NOMO-1 treated with dmso at 0.1 percent for 144 hours (cell line): ENCODE measurements around the gene RUBCN.

Experiments
- DNase-seq: peaks from one replicate; lab custom pipeline; 2025; ENCODE audit not compliant: unreplicated experiment; lab: John Stamatoyannopoulos, UW

The RUBCN gene

GRCh38 chr3:197736491-197737318, at the start of gene RUBCN:
RUBCN (minus strand) TSS chr3:197736904; CDS start chr3:197736719, 185 bp downstream.
- DNase-seq: peak; percentile 99

GRCh38 chr3:197784019-197784585, 47.4 kb upstream of the RUBCN start:
- DNase-seq: no peak

- DNase-seq: no peak
Measured at GRCh38 chr3:197782230-197782629, 45.5 kb upstream of the RUBCN start.

GRCh38 chr3:197775317-197775716, 38.6 kb upstream of the RUBCN start:
- no peak for DNase-seq

- no peak for DNase-seq
Measured at GRCh38 chr3:197761784-197762183, 25.1 kb upstream of the RUBCN start.

DNA sequence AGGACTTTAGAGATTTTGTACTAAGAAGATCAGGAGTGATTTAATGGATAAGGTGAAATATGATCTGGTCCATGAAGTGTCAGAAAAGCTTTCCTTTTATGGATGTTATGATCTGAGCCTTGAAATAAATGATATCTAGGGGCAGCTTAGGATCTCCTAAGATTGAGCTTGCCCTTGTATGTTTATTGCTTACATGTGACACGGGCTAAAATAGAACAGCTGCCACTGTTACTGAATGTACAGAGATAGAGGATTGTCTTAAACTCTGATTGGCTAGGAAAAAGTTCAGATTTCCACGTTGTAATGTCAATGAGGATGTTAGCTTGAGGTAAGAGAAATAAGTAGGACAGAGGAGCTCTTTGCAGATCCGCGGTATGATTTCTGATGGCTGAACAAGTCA, 21.8 kb upstream of the RUBCN start:
- DNase-seq: no peak

- DNase-seq: no peak
Measured at GRCh38 chr3:197756704-197757103, 20.0 kb upstream of the RUBCN start.

GRCh38 chr3:197753263-197753662, 16.6 kb upstream of the RUBCN start:
- no peak for DNase-seq

GRCh38 chr3:197752107-197752506, 15.4 kb upstream of the RUBCN start:
- no peak for DNase-seq

DNA sequence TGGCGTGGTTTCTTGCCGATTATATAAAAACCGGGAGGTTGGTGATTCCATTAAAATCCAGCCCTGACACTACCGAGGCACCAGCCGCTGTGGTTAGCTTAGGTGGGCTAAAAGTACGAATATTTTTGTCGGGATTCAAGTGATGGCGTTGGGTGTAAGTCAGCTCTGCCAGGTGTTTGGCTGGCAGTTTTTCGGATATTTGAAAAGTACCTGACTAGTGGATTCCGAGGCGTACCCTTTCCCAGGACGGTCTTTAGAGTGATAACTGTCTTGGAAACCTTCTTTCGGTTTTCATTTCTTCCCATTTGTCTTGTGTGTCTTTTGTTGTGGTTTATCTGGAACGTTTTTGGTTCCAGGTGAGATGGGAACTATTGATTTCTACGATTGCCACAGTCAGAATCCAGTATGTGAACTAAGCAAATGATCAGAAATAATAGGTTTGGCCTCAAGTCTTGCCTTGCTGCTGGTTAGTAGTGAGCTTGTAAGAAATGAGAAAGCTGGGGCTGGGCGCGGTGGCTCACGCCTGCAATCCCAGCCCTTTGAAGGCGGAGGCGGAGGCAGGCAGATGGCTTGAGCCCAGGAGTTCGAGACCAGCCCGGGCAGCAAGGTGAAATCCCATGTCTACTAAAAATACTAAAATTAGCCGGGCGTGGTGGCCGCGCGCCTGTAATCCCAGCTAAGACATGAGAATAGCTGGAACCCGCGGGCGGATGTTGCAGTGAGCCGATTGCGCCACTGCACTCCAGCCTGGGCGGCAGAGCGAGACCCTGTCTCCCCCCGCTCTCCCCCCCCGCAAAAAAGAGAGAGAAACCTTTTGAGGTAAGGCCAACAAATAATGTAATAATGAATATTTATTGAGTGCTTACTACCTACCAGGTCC, 14.4 kb upstream of the RUBCN start:
- DNase-seq: no peak

DNA sequence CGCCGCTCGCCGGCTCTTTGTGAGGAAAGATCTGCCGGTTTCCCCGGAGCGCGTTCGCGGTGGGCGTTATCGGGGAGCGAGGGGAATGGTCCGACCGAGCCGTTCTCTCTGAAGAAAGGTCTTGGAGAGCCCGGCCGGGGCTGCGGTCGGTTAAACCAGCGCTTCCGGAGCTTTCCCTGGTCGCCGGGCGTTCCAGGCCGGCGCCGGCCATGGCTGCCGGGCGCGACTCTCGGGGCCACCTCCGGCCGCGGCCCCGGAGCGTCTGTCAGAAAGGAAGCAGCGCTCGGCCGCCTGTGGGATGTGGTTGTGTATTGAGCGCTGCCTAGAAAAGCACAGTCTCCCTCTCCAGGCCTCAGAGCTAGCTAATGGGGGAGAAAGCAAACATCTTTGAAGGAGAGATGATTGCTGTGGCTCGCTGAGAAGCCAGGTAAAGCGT, 13.7 kb upstream of the RUBCN start:
- DNase-seq: peak; percentile 85

- DNase-seq: peak; percentile 93
Measured at GRCh38 chr3:197749601-197750395, 13.1 kb upstream of the RUBCN start, which contains the start of gene FYTTD1. FYTTD1 (plus strand) TSS chr3:197749883; CDS start chr3:197749972, 89 bp downstream.

GRCh38 chr3:197749315-197749600, 12.6 kb upstream of the RUBCN start:
- DNase-seq: no peak

DNA sequence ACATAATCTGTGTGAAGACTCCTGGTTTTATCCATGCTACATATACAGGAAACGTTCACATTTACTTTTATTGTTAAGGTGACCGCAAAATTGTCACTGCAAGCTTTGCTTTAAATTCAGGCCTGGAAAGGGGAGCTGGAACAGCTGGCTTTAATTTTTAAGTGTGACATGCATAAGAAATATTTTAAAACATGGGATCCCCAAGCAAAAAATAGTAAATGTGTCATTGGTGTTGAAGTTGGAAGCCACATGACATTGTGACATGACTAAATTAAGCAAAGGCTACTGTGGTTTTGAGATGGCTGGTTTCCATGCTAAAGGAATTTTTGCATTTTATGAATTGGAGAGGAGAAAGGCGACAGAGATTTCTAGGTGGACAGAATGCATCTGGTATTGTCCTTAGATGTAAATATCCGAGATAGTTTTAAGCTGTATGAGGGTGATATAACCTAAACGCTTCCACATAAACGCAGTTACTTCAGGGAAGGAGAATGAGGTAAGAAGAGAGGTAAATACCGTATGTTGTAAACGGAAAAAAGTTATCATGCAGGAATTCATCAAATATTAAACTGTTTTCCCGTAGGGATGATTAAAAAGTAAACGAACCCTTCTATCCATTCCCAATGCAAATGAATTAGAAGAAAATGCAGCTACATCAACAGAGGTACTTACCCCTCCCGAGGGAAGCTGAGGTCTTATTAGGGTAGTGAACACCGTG, 12.1 kb upstream of the RUBCN start:
- DNase-seq: no peak

DNA sequence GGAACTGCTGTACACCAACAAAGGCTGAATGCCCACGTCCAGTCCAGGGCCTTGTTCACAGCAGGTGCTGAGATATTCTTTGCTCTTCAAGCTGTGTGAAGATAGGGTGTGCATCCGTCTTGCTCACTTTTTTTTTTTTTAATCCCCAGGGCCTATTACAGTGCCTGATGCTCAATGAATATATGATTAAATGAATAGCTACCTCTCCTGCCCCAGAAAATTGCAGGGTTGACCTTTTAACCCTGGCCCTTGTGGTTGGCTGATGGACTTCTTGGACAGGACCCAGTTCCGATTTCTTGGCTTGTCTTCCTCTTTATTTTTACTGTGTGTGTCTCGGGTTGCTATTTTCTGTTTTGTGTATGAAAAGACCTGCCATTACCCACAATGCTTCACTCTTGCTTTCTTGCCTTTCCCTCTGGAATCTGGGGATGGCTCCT, 10.1 kb upstream of the RUBCN start:
- DNase-seq: peak; percentile 77

DNA sequence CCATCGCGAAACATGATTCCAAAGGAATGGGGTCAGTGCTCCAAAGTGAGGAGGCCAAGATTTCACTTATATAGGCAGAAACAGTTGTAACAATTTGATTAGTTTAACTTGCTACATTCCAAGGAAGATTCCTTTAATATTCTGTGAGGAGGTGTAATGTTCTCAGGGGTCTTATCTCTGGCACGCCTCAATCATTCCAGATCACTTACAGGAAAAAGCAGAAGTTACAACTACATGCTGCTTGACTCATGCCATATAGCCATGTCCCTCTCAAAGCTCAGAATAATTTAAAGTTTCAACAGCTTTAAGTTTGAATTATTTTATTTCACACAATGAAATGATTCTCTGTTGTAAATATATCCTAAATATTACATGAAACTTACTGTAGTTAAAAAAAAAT, 9.5 kb upstream of the RUBCN start:
- no peak for DNase-seq

GRCh38 chr3:197742787-197743186, 6.1 kb upstream of the RUBCN start:
- DNase-seq: no peak

- no peak for DNase-seq
Measured at GRCh38 chr3:197737749-197738462, 1.2 kb upstream of the RUBCN start.

DNA sequence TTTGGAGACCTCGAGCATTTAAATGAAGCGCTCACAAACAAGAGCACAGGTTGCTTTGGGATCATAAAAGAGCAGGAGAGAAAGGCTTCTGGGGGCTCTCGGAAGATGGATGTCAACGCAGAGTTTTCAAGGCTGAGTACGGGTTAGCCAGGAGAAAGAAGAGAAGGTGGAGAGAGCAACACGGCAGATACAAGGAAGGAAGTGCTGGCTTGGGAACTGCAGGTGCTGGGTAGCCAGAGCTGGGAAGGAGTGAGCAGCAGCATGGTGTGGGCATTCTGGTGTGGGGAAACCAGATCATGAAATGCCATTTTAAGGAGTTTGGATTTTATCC, 580 bp upstream of the RUBCN start:
- DNase-seq: no peak

DNA sequence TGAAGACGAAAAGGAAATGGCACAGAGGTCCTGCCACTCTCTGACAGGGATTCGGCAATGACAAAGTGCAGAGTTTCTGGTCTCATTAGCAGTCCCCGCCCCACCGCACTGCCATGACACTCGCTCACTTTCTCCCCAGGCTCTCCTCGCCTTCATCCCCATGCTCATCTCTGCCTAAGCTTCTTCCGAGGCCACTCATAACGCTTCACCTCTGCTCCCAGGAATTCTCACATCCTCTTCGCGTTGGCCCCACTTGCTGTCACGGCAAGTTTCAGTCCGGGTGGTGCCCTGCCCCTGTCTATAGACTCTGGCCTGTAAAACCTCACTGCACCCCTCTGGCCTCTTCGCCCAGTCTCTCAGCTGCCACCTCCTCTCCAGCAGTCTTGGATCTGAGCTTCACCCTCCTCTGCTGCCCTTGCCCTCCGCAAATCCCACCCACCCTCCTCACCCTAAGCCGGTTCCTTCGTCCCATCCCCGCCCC, 654 bp downstream of the RUBCN start:
- no peak for DNase-seq
